GM19193 (cell line): ENCODE measurements around the gene NFKBIL1.

Experiments used
- POLR2A ChIP-seq: IDR thresholded peaks from 4 replicates; pipeline ENCODE4 v1.6.1; 2011; ENCODE audit not compliant: insufficient read depth, insufficient read length; ENCODE audit errors: extremely low read depth

Gene NFKBIL1

DNA sequence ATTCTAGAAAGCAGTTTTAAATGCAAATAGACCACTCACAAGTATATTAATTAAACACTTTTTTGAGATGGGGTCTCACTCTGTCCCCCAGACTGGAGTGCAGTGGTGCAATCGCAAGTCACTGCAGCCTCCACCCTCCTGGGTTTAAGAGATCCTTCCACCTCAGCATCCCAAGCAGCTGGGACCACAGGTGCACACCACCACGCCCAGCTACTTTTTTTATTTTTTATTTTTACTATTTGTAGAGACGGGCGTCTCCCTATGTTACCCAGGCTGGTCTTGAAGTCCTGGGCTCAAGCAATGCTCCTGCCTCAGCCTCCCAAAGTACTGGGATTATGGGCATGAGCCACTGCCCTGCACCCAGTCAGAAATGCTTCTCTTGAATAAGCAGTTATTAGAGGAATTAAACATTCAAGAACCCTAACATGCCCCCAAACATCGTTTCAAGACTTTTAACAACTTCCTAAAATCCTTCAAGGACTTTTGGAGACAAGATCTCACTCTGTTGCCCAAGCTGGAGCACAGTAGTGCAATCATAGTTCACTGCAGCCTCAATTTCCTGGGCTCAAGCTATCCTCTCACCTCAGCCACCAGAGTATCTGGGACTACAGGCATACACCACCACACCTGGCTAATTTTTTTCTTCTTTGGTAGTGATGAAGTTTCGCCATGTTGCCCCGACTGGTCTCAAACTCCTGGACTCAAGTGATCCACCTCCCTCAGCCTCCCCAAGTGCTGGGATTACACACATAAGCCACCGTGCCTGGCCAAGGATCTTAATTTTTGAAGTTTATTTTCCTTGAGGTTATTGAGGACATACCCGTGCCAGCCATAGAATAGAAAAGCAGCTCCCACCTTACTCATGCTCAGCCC, 15.4 kb upstream of the NFKBIL1 start:
- TF ChIP-seq POLR2A: peak; percentile 26

DNA sequence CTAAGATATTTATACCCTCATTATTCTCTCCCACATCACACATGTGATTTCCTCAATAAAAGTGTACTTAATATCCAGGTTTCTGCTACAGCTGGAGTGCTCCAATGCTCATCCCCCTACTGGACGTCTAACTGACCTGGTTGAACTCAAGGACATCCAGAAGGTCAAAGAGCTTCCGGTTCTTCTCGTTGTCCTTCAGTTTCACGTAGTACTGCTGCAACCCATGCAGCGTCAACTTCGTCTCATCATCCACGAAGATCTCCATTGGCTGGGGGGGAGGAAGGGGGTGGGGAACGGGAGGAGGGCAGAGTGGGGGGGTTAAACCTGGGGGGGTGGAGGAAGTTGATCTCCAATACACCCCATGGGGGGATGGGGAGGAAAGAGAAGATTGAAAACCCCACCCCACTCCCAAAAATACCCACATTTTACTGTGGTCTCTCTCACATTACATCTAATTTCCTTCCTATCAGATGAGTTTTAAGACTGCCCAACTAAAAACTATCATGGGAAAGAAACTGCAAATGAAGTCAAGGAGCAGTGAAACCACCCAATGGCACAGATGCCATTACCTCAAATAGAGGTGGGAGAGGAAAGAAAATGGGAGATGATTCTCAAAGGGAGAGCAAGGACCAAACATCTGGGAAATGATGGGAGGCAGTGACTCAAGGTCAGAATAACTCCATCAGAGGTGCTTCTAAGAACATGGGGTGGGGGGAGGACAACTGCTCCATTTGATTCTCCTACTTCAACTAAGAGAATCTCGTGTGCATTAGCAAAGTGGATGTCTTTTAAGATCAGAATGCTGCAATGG, 14.6 kb upstream of the NFKBIL1 start:
- TF ChIP-seq POLR2A: no peak

DNA sequence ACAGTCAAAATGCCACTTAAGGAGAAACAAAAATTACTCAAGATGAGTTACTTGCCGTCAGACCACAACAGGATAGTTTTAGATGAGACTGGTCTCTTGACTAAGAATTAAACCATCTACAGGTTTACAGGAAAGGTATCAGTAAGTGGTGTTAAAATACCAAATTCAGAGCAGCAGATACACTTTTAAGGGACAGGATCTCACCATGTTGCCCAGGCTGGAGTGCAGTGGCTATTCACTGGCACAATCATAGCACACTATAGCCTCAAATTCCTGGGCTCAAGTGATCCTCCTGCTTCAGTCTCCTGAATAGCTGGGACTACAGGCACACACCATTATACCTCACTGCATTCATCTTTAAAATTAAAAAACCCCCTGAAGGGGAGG, 14.0 kb upstream of the NFKBIL1 start:
- TF ChIP-seq POLR2A: no peak

DNA sequence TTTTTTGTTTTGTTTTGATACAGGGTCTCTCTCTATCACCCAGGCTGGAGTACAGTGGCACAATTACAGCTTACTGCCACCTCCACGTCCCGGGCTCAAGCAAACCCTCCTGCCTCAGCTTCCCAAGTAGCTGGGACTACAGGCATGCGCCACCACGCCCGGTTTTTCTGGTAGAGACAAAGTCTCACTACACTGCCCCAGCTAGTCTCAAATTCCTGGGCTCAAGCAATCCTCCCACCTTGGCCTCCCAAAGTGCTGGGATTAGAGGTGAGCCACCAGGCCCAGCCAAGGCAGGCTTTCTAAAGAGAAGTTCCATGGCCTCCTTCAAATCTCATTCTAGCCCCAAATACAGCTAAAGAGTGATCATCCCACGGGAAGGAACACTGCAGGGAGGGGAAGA, 13.4 kb upstream of the NFKBIL1 start:
- TF ChIP-seq POLR2A: no peak

DNA sequence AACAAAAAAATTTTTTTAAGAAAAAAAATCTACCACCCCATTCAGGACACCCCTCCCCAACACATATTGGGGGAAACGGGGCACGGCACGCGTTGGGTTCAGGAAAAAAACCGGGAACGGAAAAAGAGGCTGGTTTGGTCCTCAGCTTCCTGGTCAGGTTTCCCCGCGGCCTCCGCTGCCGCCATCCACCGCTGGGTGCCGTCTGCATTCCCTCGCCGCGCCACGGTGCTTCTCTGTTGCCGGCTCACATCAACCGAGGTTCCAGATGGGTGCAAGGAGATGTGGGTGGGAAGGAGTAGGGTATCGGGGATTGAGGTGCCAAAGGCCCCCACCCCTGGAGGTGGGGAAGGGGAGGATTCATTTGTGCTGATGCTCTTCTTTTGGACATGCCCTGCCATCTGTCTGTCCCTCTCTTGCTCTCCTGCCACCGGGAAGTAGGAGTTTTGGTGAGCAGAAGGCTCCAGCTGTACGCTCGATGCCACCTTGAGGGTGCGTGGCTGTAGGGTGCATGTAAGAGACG, 12.8 kb upstream of the NFKBIL1 start:
- peak; percentile 28 for TF ChIP-seq POLR2A

DNA sequence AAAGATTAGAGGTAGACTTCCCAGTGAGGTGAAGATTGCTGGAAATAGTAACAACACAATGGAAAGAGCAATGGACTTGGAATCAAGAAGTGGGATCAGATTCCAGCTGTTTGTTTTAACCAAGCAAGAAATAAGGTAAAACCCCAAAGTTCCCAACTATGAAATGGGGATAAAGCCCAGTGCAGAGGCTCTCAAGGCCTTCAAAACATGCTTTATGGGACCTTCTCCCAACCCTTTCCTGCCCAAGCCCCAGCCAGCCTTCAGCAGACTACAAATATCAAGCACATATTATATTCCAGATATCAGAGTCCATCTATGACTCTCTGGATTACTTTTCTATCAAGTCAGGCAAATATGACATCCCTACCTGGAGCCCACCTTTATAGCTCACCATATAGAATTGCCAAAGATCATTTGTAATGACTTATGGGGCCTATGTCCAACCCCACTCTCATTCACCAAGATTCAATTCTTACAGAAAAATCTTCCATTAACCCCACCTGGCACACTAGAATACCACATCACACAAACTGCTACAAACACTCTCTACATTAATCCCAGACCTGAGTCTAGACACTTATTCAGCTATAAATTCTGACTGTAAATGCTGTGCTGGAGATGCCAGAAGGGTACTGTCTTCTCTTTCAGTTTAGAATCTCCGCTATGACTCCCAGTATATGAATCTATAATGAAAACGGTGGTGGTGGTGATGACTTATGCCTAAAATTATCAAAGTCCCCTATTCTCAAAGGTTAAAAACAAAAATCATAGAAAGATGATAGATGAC, 11.7 kb upstream of the NFKBIL1 start:
- TF ChIP-seq POLR2A: no peak

DNA sequence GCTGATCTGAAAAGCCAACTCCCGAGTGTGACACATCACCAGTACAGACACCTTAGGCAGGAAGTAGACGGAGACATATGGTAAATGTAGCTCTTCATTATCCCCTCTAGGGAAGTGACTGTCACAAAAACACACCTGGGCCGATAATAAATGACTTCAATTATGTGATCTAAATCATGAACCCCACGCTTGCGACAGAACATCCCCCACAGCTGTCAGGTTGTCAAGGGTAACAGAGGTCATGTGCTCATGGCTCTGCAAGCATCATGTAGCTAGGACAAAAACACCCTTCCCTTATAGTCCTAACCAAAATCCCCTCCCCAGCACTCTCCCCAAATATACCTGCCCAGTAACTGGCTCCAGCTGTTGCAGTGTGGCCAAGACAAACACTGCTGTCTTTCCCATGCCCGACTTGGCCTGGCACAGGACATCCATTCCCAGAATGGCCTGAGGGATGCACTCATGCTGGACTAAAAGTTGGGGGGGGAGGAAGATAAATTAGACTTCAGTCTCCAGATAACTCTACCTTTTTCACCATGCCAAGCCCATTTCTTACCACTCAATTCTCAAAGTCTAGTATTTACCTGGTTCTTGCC, 8.5 kb upstream of the NFKBIL1 start:
- no peak for TF ChIP-seq POLR2A

DNA sequence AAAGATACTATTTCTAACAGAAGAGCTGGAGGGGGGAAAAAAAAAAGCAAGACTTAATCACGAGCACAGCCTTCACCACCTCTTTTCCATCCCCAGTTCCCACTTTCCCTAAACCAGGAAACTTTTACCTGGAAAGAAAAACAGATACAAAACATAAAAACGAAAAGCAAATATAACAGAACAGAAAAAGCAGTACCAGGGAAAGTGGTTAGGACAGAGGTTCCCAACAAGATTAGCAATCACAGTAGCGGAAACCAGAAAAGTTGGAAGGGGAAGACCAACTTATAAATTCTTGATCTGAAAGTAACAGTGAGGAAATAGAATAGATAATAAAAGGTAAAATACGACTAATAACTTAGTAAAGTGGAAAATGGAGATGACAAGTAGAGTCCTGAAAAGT, 6.8 kb upstream of the NFKBIL1 start:
- no peak for TF ChIP-seq POLR2A

DNA sequence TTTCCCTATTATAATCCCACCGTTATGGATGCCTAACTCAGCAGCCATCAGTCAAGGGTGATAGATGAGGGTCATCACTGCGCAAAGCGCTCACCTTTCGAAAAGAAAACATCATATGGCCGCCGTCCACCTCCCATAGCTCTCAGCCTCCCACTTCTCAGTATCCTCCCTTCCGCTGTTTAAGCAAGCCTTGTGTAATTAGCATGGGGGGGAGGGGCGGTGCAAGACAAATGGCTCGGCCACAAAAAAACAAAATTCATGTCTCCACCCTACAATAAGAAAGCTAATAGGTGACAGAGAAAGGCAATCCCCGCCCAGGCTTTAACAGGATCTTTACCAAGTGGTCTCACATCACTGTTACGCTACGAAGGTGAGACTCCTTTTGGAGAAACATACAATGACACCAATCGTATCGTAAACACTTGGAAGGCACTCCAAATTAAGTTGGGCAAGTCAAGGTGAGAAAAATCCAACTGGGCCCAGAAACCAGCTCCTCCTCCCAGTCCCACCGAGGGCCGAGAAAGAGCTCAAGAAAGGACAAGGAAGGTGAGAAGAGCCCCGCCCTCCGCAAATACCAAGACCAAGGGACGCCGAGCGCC, 6.2 kb upstream of the NFKBIL1 start:
- no peak for TF ChIP-seq POLR2A

DNA sequence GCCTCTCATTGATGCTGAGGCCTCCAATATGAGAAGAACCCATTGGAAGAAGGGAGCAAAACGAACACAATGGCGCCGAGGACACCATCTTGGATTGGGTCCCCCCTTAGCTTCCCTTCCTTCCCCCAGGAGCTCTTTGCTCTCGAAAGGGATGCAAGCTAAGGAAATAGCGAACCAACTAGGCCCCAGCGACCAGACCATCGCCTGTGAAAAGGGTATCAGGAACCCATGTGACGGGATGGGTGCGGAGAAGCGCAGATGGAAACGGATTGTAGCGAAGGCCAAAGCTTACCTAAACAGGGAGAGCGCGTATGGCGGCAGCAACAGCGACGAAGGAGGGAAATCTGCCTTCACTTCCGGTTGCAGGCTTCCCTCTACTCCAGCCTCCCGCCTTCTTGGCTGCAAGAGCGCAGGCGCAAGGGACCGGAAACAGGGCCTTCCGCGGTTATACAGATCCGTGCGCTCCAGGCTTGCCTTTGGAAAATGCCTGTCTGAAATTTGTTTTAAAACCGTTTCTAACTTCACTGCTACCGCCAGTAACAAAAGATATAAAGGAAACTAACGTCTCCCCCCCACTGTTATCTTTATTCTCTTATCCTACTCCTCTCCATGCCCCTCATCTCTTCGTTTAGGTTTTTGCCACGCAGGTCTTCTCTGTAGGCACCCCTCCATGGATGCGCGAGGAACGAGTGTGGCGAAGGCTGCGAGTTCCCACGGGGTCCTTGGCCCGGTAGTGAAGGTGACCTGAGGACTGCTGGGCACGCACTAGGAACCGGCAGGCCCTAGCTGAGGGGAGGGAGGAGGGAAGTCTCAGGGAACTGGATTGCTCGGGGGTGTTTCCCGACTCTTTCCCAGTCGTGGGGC, 5.5 kb upstream of the NFKBIL1 start, which contains the start of gene DDX39B:
DDX39B (minus strand) TSS at position 346 of the 864 bp plus-strand sequence. CDS start 1,471 bp downstream, outside the sequence.
- TF ChIP-seq POLR2A: peak; percentile 95

DNA sequence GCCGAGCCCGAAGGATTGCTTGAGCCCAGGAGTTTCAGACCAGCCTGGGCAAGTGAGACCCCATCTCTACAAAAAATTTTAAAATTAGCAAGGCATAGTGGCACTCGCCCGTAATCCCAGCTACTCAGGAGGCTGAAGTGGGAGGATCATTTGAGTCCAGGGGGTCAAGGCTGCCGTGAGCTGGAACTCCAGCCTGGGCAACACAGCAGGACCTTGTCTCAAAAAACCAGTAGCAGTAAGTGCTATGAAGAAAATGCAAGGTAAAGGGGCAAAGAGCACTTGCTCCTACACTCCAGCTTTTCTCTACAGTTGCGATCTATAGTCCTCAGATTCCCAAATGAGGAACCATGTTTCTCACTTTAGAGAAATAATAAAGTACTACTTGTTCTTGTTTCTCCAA, 3.8 kb upstream of the NFKBIL1 start:
- no peak for TF ChIP-seq POLR2A

DNA sequence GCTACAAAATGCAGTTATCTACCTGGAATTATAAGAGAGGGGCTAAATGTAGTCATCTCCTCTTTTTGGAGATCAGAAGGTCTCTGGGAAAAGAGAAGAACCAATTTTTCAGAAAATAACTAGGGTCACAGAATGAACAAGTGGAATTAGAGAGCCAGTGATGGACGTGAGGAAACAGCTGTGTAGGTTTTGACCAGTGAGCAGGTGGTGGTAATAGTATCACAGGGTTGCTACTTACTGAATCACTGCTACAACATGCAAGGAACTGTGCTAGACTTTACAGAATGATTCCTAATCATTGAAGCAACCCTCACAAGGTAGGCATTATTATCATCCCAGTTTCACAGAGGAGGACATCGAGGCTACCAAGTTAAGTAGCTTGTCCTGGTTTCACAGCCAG, 2.7 kb upstream of the NFKBIL1 start:
- TF ChIP-seq POLR2A: no peak

DNA sequence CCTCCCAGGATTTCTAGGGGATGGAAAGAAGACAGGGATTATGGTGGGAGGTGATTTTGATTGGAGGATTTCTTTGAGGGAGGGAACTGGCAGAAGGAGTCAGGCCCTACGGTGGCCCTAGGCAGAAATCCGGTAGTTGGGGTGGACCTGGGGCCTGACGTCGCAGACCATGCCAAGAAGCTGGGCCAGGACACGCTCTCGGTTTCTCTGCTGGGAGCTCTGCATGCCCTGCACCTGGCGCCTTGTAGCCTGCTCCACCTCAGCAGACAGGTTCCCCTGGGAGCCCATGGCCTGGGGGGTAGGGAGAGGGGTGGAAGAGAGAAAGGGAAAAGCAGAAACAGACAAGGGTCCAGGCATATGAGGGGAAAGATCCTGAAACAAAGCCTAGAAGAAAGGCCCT, 2.1 kb upstream of the NFKBIL1 start:
- no peak for TF ChIP-seq POLR2A
